HG02571 (cell line): ENCODE measurements around the gene TNRC18.
A peak's percentile ranks its signal among the peaks of the same experiment; 100 is the strongest.
"Not testable (repeated sequence)": the region's sequence is repeated elsewhere in the genome, so short reads cannot be mapped to it uniquely, and the experiment has no call there.

Experiments
- ATAC-seq: cut with Tn5 transposase; IDR thresholded peaks from one replicate; pipeline ENCODE4 v1.9.1; 2021; ENCODE audit warnings: mild to moderate bottlenecking, moderate library complexity; ENCODE audit not compliant: unreplicated experiment

Gene TNRC18

DNA sequence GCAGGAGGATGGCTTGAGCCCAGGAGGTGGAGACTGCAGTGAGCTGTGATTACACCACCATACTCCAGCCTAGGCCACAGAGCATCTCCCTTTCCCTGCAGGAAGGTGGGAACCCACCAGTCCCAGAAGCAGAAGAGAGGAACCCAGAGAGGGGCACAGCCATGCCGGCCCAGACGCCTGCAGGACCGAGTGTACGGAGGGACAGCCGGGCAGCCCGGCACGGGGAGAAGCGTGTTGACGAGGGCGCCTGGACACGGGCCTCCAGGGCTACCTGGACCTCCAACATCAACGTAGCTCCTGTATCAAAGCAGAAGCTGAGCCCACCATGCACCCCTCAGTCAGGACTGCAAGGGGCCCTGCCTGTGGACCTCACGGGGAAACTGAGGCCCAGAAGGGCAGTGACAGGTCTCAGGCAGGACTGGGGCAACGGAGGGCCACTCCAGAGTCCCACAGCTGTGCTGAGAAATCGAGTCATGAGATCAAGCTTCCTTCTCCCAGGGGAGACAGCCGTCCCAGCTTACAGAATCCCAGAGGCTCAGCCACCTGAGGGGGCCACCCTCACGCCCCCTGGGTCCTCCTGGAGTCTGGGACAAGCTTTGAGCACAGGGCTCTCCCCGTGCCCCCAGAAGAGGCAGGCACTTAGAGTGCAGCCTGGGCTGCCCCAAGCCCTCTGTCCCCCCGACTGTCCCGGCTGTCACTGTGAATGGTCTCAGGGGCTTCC is 43.1 kb downstream of the TNRC18 start:
- ATAC-seq, result no peak

DNA sequence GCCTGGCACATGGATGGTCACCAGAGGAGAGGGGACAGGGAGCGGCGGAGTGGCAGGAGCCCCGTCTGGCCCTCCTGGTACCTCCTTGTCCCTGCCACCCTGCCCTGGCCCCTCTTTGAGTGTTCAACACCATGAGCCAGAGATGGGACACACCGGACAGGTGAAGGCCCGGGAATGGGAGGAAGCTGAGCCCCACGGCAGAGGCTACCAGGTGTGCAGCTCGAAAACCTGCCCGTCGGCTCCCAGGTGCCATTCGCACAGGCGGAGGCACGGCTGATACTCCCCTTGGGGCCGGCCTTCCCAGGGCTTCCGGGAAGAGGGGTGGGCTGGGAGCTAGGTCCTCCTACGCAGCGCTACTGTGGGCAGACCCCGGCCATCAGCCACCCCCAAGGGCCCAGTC is 44.1 kb downstream of the TNRC18 start:
- ATAC-seq, result no peak

- ATAC-seq, result no peak
These were observed 45.8 kb downstream of the TNRC18 start for GRCh38 chr7:5377816-5378215.

DNA sequence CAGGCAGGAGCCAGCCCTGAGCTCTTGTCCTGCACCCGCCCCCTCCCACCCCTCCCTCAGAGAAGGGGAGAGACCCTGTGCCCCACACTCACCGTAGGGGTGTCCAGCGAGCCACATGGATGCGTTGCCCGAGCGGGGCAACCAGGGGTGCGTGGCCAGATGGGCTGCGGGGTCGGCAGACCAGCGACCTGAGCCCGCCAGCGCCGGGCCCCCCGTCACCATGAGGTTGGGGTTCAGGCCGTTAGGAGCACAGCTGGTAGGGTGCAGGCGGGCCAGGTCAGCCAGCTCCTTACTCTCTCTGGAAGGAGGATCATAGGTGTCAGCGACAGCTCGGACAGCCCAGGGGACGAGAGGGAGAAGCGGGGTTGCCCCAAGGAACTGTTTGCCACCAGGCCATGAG is 46.4 kb downstream of the TNRC18 start:
- no peak for ATAC-seq

DNA sequence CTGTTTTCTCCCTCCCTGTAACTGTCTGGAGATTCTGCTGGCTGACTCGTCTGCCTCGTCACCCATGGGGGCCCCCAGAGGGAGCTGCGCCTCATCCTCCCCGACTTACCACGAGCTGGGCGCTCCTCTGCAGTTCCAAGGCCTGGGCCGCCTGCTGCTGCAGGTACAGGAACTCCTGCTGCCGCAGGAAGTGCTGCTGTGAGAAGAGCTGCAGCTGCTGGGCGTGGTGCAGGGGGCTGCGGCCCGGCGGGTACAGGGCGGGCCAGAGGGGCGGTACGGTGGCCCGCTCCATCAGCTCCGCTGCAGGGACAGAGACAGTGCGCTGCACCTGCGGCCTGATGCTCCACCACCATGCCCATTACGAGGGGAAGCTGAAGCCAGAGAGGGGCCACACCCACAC is 47.7 kb downstream of the TNRC18 start:
- no peak for ATAC-seq

- ATAC-seq, result no peak
These were observed 49.2 kb downstream of the TNRC18 start for GRCh38 chr7:5374464-5374863.

DNA sequence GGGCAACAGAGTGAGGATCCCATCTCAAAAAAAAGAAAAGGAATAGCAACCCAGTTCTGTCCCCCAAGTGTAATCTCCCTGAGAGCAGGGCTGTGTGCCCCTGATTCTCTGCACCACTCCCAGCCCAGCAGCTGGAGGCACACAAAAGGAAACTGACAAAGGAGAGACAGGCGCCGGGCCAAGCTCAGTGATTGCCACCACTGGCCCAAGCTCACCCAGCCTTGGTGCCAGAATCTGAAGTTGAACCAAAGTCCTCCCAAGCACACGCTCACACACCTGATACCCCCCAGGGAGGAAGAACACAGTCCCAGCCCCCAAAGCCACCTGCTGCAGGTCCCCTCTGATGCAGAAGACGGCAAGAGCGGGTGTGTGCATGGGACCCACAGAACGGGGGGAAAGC is 50.3 kb downstream of the TNRC18 start:
- ATAC-seq, result no peak

- ATAC-seq, result no peak
These were observed 52.9 kb downstream of the TNRC18 start for GRCh38 chr7:5370454-5371353.

DNA sequence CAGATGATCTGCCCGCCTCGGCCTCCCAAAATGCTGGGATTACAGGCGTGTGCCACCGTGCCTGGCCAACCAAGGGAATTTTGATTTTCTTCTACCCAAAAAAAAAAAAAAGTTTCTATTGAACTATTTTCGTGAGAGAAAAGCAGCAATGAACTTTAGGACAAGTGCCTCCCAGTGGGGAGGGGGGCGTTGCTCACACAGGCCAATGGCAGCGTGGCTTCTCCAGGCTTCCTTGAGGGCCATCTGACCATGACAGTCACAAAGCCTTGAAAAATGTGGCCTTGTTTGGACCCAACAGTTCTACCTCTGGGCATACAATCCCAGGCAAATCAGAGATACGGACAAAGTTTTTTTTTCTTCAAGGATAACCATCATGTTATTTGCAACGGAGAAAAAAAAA is 56.0 kb downstream of the TNRC18 start:
- no peak for ATAC-seq

- peak; percentile 52 for ATAC-seq
These were observed 57.5 kb downstream of the TNRC18 start for GRCh38 chr7:5365976-5366625.

DNA sequence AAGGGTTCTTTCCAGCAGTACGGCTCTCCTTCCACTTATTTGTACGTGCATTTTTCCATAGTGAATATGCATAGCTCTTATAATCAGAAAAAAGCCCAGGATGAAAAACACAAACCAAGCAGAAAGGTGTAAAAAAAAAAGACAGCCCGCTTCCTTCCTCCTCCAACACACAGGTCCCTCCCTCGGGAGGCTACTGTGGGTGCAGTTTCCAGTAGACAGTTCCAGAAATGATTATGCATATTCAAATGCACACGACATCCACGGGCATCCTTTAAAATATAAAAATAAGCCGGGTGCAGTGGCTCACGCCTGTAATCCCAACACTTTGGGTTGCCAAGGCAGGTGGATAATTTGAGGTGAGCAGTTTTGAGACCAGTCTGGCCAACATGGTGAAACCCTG is 59.9 kb downstream of the TNRC18 start:
- no peak for ATAC-seq

DNA sequence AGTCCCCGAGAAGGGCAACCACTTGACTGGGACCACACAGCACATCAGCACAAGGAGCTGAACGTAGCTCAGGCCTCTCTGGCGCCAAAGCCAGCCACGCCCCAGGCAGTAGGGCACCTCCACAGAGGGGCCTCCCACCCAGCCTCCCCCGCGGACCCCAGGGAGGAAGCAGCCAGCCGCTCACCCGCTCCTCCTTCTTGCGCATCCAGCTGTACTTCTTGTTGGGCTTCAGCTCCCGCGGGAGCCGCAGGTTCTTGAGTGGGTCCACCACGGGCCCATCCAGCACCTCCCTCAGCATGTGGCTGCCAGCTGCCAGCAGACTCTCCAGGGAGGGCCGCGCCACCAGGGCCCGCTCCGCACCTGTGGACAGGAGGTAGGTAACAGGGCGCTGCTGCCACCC is 61.2 kb downstream of the TNRC18 start:
- no peak for ATAC-seq

- ATAC-seq, result no peak
These were observed 62.0 kb downstream of the TNRC18 start for GRCh38 chr7:5361446-5362127.

DNA sequence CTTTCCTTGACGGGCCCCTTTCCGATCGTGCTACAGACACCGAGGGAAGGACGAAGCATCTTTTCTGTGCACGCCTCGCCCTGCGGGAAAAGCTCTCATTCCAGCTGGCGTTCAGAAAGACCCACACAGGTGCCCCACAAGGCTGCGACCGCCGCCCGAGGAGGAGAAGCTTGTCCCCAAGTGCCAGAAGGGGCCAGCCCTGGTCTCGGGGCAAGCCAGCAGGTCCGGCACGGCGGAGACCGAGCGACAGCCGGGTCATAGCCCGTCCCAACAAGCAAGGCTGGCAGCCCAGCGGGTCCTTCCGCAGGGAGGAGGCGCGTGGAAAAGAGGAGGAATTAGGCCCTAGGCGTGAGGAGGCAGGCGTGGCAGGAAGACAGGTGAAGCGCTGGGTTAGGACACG is 62.7 kb downstream of the TNRC18 start:
- ATAC-seq, result no peak

DNA sequence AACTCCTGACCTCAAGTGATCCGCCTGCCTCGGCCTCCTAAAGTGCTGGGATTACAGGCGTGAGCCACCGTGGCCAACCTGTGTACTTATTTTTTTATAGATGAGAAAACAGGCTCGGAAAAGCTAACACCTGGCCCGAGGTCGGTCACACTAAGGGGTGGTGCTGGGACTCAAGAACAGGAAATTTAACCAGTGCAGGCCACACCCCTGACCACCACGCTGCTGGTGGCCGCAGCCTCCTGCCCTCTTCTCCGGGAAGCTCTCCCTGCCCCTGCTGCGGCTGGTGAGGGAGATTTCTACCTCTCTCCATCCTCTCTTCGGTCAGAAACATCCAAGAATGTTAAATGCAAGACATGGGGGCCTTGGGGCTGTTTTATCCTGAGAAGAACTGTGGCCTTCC is 63.2 kb downstream of the TNRC18 start:
- no peak for ATAC-seq

DNA sequence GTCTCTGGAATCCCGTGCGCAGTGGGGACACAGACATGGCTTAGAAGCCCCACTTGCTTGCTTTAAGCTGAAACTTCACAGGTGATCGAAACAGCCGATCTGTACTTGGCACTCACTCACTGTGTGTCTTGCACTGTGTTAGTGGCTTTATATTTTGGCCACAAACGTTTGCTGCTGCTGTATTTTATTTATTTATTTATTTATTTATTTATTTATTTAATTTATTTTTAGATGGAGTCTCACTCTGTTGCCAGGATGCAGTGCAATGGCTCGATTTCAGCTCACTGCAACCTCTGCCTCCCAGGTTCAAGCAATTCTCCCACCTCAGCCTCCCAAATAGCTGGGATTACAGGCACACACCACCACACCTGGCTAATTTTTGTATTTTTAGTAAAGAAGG is 63.6 kb downstream of the TNRC18 start:
- ATAC-seq, result not testable (repeated sequence)

- ATAC-seq, result no peak
These were observed 64.3 kb downstream of the TNRC18 start for GRCh38 chr7:5359344-5359743.

GRCh38 chr7:5357951-5358350 is 65.7 kb downstream of the TNRC18 start:
- no peak for ATAC-seq

- no peak for ATAC-seq
These were observed 66.9 kb downstream of the TNRC18 start for GRCh38 chr7:5356751-5357119.

DNA sequence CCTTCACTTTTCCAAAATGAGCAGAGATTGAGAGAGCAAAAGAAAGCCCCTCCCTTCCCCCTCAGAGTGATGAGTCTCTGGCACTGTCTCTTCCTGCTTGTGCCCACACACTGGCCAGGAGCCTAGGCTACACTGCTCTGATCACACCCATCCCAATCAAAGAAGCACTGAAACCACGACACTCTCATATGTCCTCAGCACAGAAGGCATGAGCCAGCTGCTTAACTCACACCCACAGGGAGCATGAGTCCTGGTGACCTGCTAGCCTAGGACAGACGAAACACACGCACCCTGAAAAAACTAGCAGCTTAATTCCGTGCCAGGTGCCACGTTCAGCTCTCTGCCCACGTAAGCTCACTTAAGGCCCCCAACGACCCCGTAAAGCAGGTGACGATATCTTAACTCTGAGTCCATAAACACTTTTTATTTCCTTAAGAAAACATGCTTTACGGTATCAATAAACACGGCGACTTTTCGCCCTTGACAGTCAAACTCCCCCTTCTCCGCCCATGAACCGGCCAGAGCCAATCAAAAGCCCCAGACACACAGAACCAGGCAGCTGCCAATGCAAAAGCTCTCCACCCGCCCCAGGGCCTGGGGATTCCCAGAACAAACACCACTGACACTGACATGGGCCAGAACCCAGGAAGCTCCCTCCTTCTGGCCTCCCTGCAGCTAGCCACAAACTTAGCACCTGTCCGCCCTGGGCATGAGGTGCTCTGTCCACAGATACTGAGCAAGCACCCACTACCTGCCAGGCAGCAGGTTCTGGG is 69.0 kb downstream of the TNRC18 start:
- ATAC-seq, result no peak
